ENCODE data around the gene MRM3. TPM values are rescaled to one million over a fixed set of nuclear protein-coding genes. Genes with fewer than 3 reads are reported as not detected.
"Not testable (repeated sequence)": the region's sequence is repeated elsewhere in the genome, so short reads cannot be mapped to it uniquely, and the experiment has no call there.

The MRM3 gene
- total RNA-seq, 2 donors from 2014 or later, result 23.2 to 28.5 TPM

DNA sequence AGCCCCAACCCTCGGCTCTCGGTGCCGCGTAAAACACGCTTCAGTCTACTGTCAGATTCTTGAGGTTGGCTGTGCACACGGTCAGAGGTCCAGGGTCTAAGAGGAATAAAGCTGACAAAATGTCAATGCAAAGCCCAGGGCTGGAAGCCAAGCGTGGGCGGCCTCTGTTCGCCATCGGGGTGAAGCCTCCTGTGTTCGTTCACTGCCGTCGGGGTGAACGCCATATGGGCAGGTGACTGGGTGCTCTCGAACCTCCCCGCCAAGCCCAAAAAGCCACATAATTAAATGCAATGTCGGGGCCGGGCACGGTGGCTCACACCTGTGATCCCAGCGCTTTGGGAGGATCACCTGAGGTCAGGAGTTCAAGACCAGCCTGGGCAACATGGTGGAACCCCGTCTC is 44.6 kb downstream of the MRM3 start:
- no peak overlapping the region for H3K27ac Mint-ChIP-seq
- no peaks in the 10 kb centered on the region for H3K36me3 Mint-ChIP-seq
- DNase-seq (ENCODE audit: low spot score in 2 of 2) (no peak), ATAC-seq (no peak)
- H3K9me3 Mint-ChIP-seq, result no peaks in the 10 kb centered on the region

DNA sequence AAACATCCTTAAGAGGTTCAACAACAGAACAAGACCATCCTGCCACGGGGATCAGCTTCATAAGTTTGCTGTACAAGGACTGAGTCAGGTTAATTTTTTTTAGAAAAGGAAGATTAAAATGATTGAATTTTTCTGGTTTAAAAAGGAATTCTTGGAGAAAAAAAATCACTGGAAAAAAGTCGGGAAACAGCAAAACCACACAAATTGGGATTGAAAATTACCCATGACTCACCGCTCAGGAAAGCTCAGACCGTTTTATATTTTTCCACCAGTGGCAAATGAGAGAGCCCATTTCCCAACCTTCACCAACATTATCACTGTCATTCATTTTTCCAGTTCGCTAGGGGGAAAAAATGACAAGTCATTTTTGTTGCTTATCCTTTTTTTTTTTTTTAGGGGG is 46.6 kb downstream of the MRM3 start:
- ATAC-seq, result no peak
- Mint-ChIP-seq H3K36me3 (no peaks in the 10 kb centered on the region), H3K27ac (no peak overlapping the region), H3K9me3 (no peaks in the 10 kb centered on the region)
- no peak for DNase-seq (ENCODE audit: low spot score in 2 of 2)

DNA sequence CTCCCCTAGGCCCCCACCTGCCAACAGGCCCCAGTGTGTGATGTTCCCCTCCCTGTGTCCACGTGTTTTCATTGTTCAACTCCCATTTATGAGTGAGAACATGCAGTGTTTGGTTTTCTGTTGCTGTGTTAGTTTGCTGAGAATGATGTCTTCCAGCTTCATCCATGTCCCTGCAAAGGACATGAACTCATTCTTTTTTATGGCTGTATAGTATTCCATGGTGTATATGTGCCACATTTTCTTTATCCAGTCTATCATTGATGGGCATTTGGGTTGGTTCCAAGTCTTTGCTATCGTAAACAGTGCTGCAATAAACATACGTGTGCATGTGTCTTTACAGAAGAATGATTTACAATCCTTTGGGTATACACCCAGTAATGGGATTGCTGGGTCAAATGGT is 47.5 kb downstream of the MRM3 start:
- not testable (repeated sequence) for H3K9me3 Mint-ChIP-seq; ATAC-seq; H3K27ac Mint-ChIP-seq; H3K36me3 Mint-ChIP-seq; DNase-seq (ENCODE audit: low spot score in 2 of 2)

- ATAC-seq (no peak), DNase-seq (ENCODE audit: low spot score in 2 of 2) (no peak)
- no peaks in the 10 kb centered on the region for H3K36me3 Mint-ChIP-seq
- H3K9me3 Mint-ChIP-seq, result no peaks in the 10 kb centered on the region
- no peak overlapping the region for H3K27ac Mint-ChIP-seq
Observed at GRCh38 chr17:830381-830780, 48.2 kb downstream of the MRM3 start.

DNA sequence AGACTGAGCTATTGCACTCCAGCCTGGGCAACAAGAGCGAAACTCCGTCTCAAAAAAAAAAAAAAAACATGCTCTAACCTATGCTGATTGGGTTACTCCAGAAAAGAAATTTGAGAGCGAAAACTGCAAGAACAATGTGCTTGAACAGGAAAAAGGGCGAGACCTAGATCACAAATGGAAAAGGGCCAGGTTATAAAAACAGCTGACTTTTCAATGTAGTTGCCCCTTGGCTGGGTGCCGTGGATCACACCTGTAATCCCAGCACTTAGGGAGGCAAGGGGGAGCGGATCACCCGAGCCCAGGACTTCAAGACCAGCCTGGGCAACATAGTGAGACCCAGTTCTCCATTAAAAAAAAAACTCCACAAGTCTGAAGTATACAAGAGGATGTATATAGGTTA is 48.8 kb downstream of the MRM3 start:
- no peak for ATAC-seq
- no peak for DNase-seq (ENCODE audit: low spot score in 2 of 2)
- no peak overlapping the region for H3K27ac Mint-ChIP-seq
- no peaks in the 10 kb centered on the region for H3K9me3 Mint-ChIP-seq
- H3K36me3 Mint-ChIP-seq, result no peaks in the 10 kb centered on the region

GRCh38 chr17:834136-834535 is 52.0 kb downstream of the MRM3 start:
- DNase-seq (ENCODE audit: low spot score in 2 of 2) (no peak), ATAC-seq (no peak)
- Mint-ChIP-seq H3K27ac (no peak overlapping the region), H3K9me3 (no peaks in the 10 kb centered on the region), H3K36me3 (no peaks in the 10 kb centered on the region)

DNA sequence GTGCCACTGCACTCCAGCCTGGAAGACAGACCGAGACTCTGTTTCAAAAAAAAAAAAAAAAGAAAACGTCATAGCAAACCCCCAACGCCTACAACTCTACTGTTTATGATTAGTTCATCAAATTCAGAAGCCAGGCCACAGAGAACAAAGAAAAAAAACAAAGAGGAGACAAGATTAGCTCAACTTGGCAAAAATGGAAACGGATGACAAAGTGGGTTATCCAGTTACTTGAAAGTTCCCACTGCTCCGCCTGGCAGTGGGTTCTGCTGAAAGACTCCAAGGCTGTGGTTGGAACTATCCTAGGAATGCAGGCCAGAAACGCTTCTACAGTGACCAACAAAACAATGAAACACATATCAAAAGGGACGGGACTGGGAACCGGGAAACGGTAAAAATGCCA is 53.1 kb downstream of the MRM3 start:
- ATAC-seq (no peak), DNase-seq (ENCODE audit: low spot score in 2 of 2) (no peak)
- Mint-ChIP-seq H3K36me3 (no peaks in the 10 kb centered on the region), H3K9me3 (no peaks in the 10 kb centered on the region), H3K27ac (no peak overlapping the region)

GRCh38 chr17:835721-836120 is 53.6 kb downstream of the MRM3 start:
- ATAC-seq; DNase-seq (ENCODE audit: low spot score in 2 of 2); H3K9me3 Mint-ChIP-seq; H3K36me3 Mint-ChIP-seq; H3K27ac Mint-ChIP-seq: not testable (repeated sequence)

GRCh38 chr17:836151-836550 is 54.0 kb downstream of the MRM3 start:
- H3K9me3 Mint-ChIP-seq, result no peaks in the 10 kb centered on the region
- ATAC-seq (no peak), DNase-seq (ENCODE audit: low spot score in 2 of 2) (no peak)
- H3K36me3 Mint-ChIP-seq, result no peaks in the 10 kb centered on the region
- no peak overlapping the region for H3K27ac Mint-ChIP-seq

DNA sequence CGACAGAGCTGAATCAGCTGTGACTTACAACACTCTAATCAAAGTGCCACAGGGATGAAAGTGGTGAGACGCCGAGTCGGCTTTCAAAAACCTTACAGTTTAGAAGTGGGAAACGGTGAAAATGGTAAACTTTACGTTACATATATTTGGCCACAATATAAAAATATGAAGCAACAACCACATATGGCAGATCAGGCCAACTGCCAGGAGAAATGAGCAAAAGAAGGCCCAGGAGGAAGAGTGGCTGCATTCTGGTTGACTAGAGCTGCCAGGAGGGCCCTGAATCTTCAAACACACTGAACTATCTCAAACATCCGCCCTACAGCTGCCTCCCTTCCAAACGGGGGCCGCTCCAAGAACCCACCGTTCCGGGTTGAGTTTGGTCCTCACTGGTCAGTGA is 56.3 kb downstream of the MRM3 start:
- ATAC-seq, result no peak
- no peaks in the 10 kb centered on the region for H3K36me3 Mint-ChIP-seq
- no peak overlapping the region for H3K27ac Mint-ChIP-seq
- no peaks in the 10 kb centered on the region for H3K9me3 Mint-ChIP-seq
- no peak for DNase-seq (ENCODE audit: low spot score in 2 of 2)

DNA sequence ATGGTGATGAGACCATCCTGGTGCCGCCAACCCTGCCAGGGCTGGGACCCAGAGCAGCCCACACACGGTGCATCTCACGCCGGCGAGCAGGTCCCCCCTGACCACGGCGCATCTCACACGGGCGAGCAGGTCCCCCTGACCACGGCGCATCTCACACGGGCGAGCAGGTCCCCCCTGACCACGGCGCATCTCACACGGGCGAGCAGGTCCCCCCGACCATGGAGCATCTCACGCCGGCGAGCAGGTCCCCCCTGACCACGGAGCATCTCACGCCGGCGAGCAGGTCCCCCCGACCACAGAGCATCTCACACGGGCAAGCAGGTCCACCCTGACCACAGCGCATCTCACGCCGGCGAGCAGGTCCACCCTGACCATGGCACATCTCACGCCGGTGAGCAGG is 59.2 kb downstream of the MRM3 start:
- ATAC-seq, result no peak
- no peak overlapping the region for H3K27ac Mint-ChIP-seq
- H3K36me3 Mint-ChIP-seq, result no peaks in the 10 kb centered on the region
- no peaks in the 10 kb centered on the region for H3K9me3 Mint-ChIP-seq
- no peak for DNase-seq (ENCODE audit: low spot score in 2 of 2)

Other genes starting within 250 kb of the MRM3 start
- 10 to 100 TPM; 39.1 to 56.7 TPM for gene VPS53, start 67.5 kb upstream of the MRM3 start, total RNA-seq
- gene TLCD3A, start 49.8 kb upstream of the MRM3 start, total RNA-seq, result 10 to 100 TPM in 1 of 2 donors, 1 to 10 TPM in 1; 1.5 to 20.4 TPM
- 10 to 100 TPM; 25.1 to 48.7 TPM for gene GEMIN4, start 30.1 kb upstream of the MRM3 start, total RNA-seq
- 10 to 100 TPM; 49.4 to 63.3 TPM for gene GLOD4, start 73 bp upstream of the MRM3 start, total RNA-seq
- gene NXN, start 197.4 kb downstream of the MRM3 start, total RNA-seq, result under 1 TPM; 0.39 to 0.80 TPM
- 10 to 100 TPM in 1 of 2 donors, 1 to 10 TPM in 1; 2.4 to 10.0 TPM for gene TIMM22, start 214.8 kb downstream of the MRM3 start, total RNA-seq

Data from activated naive CD4-positive, alpha-beta T cell treated with anti-CD3 and anti-CD28 coated beads, Interleukin-2, amount 50 U/mL, for 72 hours (primary cell).